ENCODE data around the gene SLC18B1. TPM values are rescaled to one million over a fixed set of nuclear protein-coding genes. Genes with fewer than 3 reads are reported as not detected.

Gene SLC18B1
- total RNA-seq, 2 donors from 2014 or later = 5.4 to 7.7 TPM

DNA sequence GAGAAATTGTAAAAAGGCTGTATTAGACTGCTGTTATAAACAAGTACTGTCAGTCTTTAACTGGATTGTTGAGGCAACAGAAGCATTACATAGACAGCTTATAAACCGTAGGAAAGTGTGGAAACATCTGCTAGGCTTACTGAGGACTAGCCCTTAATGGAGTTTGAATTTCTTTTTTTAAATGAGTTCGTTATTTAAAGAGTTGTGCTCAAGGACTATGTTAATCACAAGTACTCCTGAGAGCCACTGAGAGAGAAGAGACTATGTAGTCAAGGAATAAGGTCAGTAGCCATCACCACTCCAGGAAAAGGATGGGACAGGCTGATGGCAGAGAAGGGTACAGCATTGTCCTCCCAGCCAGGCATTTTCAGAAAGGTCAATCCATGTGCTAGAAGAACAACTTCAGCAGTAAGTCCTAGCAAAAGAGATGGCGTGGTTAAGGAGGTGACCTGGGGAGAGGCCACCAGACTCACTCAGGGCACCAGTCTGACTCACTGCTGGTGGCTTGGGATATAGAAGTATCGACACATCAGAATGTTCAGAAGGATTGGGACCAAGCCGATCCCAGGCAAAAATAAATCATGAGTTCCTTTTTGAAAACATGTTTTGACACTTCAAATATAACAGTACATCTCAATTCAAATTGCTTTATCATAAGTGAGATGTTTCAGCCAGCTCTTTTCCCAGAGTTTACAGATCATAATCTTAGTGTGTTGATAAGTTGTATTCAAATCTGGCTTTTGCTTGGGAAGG, 22.4 kb upstream of the SLC18B1 start:
- Histone ChIP-seq H3K27me3 (replicated peaks; ENCODE audit: insufficient read depth) (no peaks in the 10 kb centered on the region), H3K9me3 (no peaks in the 10 kb centered on the region)
- intact Hi-C loops (cut with DNase I) = loop anchor here (10.0 kb wide), 2 partner anchors 684 to 1274 kb away; no protein-coding TSS in a partner anchor

DNA sequence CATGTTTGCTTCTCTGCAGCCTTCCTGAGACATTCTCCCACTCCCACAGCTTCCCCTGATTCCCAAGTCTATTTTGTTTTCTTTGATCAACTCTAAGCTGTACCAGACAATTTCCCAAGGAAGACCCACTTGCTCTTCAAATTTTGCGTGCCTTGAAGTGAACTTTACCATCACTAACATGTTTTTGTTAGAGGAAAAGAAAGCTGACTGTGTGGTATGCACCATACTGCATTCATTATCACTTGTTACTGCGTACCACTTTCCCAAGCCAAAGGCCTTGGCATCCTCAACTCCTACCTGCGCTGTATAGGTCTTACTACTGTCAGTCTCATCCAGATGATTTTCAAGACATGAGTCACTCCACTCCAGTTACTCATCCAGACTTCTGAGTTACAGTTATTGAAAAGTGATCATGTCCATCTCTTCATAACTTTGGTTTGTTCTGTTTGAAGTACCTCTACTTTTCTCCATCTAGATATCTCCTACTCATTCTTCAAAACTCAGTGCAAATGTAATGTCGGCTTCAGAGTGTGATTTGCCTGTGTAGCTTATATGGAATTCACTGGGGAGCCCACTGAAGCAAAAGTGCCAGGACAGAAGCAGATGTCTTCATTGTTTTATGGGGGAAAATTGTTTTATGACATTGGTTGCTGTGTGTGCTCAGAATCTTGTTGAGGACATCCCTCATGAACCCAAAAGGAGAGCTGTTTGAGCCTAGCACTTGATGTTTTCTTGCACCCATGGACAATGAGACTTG, 21.1 kb upstream of the SLC18B1 start:
- TF ChIP-seq POLR2A (IDR thresholded peaks at IDR 0.05) = no peak
- TF ChIP-seq, protein P1, sequence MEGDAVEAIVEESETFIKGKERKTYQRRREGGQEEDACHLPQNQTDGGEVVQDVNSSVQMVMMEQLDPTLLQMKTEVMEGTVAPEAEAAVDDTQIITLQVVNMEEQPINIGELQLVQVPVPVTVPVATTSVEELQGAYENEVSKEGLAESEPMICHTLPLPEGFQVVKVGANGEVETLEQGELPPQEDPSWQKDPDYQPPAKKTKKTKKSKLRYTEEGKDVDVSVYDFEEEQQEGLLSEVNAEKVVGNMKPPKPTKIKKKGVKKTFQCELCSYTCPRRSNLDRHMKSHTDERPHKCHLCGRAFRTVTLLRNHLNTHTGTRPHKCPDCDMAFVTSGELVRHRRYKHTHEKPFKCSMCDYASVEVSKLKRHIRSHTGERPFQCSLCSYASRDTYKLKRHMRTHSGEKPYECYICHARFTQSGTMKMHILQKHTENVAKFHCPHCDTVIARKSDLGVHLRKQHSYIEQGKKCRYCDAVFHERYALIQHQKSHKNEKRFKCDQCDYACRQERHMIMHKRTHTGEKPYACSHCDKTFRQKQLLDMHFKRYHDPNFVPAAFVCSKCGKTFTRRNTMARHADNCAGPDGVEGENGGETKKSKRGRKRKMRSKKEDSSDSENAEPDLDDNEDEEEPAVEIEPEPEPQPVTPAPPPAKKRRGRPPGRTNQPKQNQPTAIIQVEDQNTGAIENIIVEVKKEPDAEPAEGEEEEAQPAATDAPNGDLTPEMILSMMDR (IDR thresholded peaks at IDR 0.05) = no peak
- no peak for TF ChIP-seq POLR2AphosphoS5 (IDR thresholded peaks at IDR 0.05)
- no peak overlapping the region for H3K4me3 ChIP-seq
- intact Hi-C loops (cut with DNase I) = loop anchor here (10.0 kb wide), 3 partner anchors 685 to 1275 kb away; no protein-coding TSS in a partner anchor
- H3K27me3 ChIP-seq (replicated peaks; ENCODE audit: insufficient read depth) = no peaks in the 10 kb centered on the region
- no peak for DNase-seq (ENCODE audit: low spot score)
- H3K9me3 ChIP-seq = no peaks in the 10 kb centered on the region
- H3K4me1 ChIP-seq (replicated peaks) = peaks cover 13% of the 10 kb centered on the region
- H3K27ac ChIP-seq = no peak overlapping the region
- 76% methylated on average over 4 of the region's 4 CpGs for WGBS
- no peaks in the 10 kb centered on the region for H3K36me3 ChIP-seq

More for the DNA sequence above, 22.4 kb upstream of the SLC18B1 start:
- no peak for TF ChIP-seq POLR2A (IDR thresholded peaks at IDR 0.05)
- TF ChIP-seq, protein P1 (IDR thresholded peaks at IDR 0.05) = no peak
- no peak for TF ChIP-seq POLR2AphosphoS5 (IDR thresholded peaks at IDR 0.05)
- no peak overlapping the region for H3K27ac ChIP-seq
- no peak overlapping the region for H3K4me3 ChIP-seq
- WGBS = 65% methylated on average over 5 of the region's 5 CpGs
- peaks cover 13% of the 10 kb centered on the region for H3K4me1 ChIP-seq (replicated peaks)
- no peak for DNase-seq (ENCODE audit: low spot score)
- H3K36me3 ChIP-seq = no peaks in the 10 kb centered on the region

DNA sequence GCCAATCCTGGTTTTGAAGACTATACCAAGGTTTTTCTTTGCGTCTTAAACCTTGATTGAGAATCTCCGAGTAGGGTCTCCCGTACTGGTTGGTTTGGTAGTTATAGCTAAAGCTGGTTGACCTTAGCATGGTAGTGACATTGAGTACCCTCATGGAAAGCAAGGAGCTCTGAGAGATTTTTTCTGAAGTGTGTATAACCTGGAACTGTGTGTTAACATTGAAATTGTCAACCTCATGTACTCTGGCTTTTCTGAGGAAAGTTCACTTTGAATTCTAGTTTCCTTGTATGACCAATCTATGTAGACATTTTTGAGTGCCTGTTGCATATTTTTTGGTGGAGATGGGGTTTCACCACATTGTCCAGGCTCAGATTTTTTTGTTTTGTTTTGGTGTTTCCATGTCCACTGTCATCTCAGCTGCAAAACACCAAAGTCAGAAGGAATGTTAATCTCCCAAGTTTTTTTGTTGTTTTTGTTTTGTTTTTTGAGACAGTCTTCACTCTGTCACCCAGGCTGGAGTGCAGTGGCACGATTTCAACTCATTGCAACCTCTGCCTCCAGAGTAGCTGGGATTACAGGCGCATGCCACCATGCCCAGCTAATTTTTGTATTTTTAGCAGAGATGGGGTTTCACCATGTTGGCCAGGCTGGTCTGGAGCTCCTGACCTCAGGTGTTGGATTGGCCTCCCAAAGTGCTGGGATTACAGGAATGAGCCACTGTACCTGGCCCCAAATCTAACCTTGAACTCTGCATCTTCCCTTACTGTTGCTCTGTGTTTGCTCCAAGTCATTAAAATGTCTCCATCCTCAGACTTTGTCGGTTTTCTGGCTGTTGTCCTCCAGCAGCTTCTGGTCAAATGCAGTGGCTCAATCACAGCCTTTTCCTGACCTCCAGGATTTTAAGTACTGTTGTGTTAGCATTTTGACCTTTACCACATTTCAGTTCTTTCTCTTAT, 20.2 kb upstream of the SLC18B1 start:
- no peaks in the 10 kb centered on the region for H3K9me3 ChIP-seq
- TF ChIP-seq POLR2AphosphoS5 (IDR thresholded peaks at IDR 0.05) = no peak
- peaks cover 13% of the 10 kb centered on the region for H3K4me1 ChIP-seq (replicated peaks)
- no peaks in the 10 kb centered on the region for H3K27me3 ChIP-seq (replicated peaks; ENCODE audit: insufficient read depth)
- intact Hi-C loops (cut with DNase I) = loop anchor here (10.0 kb wide), 1 partner anchor 1076 kb away; no protein-coding TSS in a partner anchor
- no peak overlapping the region for H3K27ac ChIP-seq
- WGBS = 54% methylated on average over 6 of the region's 6 CpGs
- H3K4me3 ChIP-seq = no peak overlapping the region
- no peaks in the 10 kb centered on the region for H3K36me3 ChIP-seq
- no peak for DNase-seq (ENCODE audit: low spot score)

DNA sequence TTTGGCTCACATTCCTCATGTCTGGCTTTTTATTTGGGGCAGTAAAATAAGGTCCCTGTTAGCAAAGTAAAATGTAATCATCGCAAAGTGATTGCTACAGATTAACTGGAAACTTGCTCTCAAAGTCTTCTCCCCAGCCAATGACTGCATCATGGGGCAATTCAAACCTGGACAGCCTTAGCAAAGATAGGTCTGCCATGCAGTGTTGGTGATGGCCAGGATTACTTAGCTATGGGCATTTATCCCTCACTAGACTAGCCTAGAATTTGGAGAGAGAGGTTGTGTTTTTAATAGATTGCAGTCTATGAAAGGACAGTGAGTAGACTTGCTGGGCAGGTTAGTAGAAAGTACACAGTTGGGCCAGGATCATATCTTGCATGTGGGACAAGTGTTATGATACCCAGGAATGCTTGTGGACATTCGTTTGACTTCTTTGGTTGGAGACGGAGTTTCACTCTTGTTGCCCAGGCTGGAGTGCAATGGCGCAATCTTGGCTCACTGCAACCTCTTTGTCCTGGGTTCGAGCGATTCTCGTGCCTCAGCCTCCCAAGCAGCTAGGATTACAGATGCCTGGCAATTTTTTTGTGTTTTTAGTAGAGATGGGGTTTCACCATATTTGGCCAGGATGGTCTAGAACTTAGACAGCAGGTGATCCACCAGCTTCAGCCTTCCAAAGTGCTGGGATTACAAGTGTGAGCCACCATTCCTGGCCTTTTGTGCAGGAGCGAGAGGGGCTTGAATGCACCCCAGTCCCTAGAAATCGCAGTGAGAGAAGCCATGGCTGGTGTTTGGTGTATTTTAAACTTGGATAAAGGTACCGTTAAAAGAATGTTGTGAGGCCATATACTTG, 19.3 kb upstream of the SLC18B1 start:
- H3K4me1 ChIP-seq (replicated peaks) = peaks cover 13% of the 10 kb centered on the region

More for the DNA sequence above, 19.3 kb upstream of the SLC18B1 start:
- intact Hi-C loops (cut with DNase I) = loop anchor here (10.0 kb wide), 1 partner anchor 1077 kb away; no protein-coding TSS in a partner anchor
- TF ChIP-seq, protein P1 (IDR thresholded peaks at IDR 0.05) = no peak
- TF ChIP-seq POLR2A (IDR thresholded peaks at IDR 0.05) = no peak
- no peak for TF ChIP-seq POLR2AphosphoS5 (IDR thresholded peaks at IDR 0.05)
- H3K27ac ChIP-seq = no peak overlapping the region
- no peaks in the 10 kb centered on the region for H3K36me3 ChIP-seq
- H3K4me3 ChIP-seq = no peak overlapping the region
- H3K27me3 ChIP-seq (replicated peaks; ENCODE audit: insufficient read depth) = no peaks in the 10 kb centered on the region
- no peak for DNase-seq (ENCODE audit: low spot score)
- H3K9me3 ChIP-seq = no peaks in the 10 kb centered on the region
- 84% methylated on average over 10 of the region's 10 CpGs for WGBS

Data from prostate gland (tissue), 2 donors.